ENCODE data around the gene CCDC110. TPM values are rescaled to one million over a fixed set of nuclear protein-coding genes. Genes with fewer than 3 reads are reported as not detected.
A peak's percentile ranks its signal among the peaks of the same experiment; 100 is the strongest.

The CCDC110 gene
- total and polyA plus RNA-seq, 2 of the 13 experiments (the other 11 are each of a cell fraction or from before 2014, with no cell fraction given): not detected

DNA sequence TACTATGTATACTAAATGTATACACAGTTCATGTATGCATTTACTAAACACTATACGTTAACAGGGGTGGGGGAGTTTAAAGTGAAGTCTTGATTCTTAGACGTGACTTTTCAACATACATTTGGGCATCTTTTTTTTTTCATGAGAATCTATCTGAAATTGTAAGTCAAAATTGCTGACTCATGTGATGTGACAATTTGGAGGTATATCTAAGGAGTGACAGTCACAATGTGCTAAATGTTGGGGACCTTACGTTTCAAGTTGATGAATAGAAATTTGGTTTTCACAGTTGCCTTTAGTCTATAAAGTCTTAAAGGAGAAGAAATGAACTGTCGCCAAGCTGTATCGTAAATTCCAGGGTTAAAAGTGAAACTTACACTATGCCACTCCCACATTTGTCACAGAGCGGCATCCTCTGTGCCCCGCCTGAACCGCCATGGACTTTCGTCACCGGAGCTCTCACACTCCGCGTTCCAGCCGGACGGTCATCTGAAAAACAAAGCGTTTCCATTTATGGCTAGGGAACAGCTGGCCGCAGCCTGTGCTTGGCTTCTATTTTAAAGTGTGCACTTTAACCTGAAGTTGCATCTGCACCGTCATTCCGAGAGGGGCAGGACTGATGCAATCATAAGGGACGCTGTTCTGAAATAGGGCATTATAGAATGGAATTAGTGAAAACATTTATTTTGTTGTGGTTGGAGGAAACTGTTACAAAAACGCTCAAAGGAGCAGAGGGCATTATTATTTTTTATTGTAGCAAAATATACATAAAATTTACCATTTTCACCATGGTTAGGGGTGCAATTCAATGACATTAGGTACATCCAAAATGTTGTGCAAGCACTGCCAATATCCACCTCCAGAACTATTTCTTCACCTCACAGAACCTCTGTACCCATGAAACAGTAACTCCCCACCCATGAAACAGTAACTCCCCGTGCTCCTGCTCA, 32.8 kb upstream of the CCDC110 start (continued):
- TF ChIP-seq, protein P1, sequence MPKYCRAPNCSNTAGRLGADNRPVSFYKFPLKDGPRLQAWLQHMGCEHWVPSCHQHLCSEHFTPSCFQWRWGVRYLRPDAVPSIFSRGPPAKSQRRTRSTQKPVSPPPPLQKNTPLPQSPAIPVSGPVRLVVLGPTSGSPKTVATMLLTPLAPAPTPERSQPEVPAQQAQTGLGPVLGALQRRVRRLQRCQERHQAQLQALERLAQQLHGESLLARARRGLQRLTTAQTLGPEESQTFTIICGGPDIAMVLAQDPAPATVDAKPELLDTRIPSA (CRISPR knock-in tag; IDR thresholded peaks at IDR 0.05; ENCODE audit: borderline replicate concordance): no peak
- TF ChIP-seq, protein P2, sequence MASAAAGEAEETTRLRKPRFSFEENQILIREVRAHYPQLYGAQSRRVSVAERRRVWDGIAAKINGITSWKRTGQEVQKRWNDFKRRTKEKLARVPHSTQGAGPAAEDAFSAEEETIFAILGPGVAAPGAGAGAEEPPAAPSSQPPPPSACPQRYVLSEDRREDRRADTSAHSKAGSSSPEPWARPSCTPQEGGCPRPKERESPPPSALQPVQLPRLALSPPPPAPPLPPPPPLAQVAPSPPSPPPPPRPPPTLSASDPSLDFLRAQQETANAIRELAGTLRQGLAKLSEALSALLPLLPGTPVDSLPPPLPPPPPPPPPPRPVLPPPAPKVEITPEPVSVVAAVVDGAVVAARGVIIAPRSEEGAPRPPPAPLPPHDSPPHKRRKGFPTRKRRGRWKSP (CRISPR knock-in tag; IDR thresholded peaks at IDR 0.05): 0 out of 2 replicates have a peak, but pooled peaks have one; percentile 29
- TF ChIP-seq KDM3A (CRISPR knock-in tag; IDR thresholded peaks at IDR 0.05; ENCODE audit: low read depth) (0 out of 2 replicates have a peak, but pooled peaks have one; percentile 47), GTF3A (CRISPR knock-in tag; conservative IDR thresholded peaks at IDR 0.05) (no peak), ZIK1 (CRISPR knock-in tag; IDR thresholded peaks at IDR 0.05; ENCODE audit: borderline replicate concordance, low read depth) (no peak), PHF21A (CRISPR knock-in tag; IDR thresholded peaks at IDR 0.05) (peak; percentile 82), POLR2A (IDR thresholded peaks at IDR 0.05; ENCODE audit: insufficient read depth in 1 of 2, low read depth in 2 of 2, low read length in 2 of 2) (no peak), ZC3H4 (CRISPR knock-in tag; IDR thresholded peaks at IDR 0.05; ENCODE audit: borderline replicate concordance) (no peak), NONO (IDR thresholded peaks at IDR 0.05) (no peak), NONO (CRISPR knock-in tag; conservative IDR thresholded peaks at IDR 0.05) (peak; percentile 50; the same call in 1 of the 2 replicates), ZNF777 (CRISPR knock-in tag; IDR thresholded peaks at IDR 0.05) (0 out of 2 replicates have a peak, but pooled peaks have one; percentile 17), GABPA (IDR thresholded peaks at IDR 0.05; ENCODE audit: low read depth, low read length) (no peak), GABPA (CRISPR knock-in tag; IDR thresholded peaks at IDR 0.05; ENCODE audit: low read depth) (0 out of 2 replicates have a peak, but pooled peaks have one; percentile 34), POLR2G (IDR thresholded peaks at IDR 0.05; ENCODE audit: low read depth, low read length) (peak; percentile 49; the same call in 1 of the 2 replicates), NR2F6 (IDR thresholded peaks at IDR 0.05) (peak; percentile 43; the same call in 1 of the 2 replicates), NR2F6 (CRISPR knock-in tag; IDR thresholded peaks at IDR 0.05) (peak; percentile 48; the same call in 1 of the 2 replicates), FOXA3 (CRISPR knock-in tag; IDR thresholded peaks at IDR 0.05) (peak; percentile 54), PCBP1 (IDR thresholded peaks at IDR 0.05; ENCODE audit: borderline replicate concordance, low read depth, low read length) (no peak), ZMYM3 (CRISPR knock-in tag; IDR thresholded peaks at IDR 0.05) (peak; percentile 53), ZNF644 (CRISPR knock-in tag; IDR thresholded peaks at IDR 0.05; ENCODE audit: low read depth) (peak; percentile 80)
- TF ChIP-seq, protein P3, sequence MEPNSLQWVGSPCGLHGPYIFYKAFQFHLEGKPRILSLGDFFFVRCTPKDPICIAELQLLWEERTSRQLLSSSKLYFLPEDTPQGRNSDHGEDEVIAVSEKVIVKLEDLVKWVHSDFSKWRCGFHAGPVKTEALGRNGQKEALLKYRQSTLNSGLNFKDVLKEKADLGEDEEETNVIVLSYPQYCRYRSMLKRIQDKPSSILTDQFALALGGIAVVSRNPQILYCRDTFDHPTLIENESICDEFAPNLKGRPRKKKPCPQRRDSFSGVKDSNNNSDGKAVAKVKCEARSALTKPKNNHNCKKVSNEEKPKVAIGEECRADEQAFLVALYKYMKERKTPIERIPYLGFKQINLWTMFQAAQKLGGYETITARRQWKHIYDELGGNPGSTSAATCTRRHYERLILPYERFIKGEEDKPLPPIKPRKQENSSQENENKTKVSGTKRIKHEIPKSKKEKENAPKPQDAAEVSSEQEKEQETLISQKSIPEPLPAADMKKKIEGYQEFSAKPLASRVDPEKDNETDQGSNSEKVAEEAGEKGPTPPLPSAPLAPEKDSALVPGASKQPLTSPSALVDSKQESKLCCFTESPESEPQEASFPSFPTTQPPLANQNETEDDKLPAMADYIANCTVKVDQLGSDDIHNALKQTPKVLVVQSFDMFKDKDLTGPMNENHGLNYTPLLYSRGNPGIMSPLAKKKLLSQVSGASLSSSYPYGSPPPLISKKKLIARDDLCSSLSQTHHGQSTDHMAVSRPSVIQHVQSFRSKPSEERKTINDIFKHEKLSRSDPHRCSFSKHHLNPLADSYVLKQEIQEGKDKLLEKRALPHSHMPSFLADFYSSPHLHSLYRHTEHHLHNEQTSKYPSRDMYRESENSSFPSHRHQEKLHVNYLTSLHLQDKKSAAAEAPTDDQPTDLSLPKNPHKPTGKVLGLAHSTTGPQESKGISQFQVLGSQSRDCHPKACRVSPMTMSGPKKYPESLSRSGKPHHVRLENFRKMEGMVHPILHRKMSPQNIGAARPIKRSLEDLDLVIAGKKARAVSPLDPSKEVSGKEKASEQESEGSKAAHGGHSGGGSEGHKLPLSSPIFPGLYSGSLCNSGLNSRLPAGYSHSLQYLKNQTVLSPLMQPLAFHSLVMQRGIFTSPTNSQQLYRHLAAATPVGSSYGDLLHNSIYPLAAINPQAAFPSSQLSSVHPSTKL (CRISPR knock-in tag; IDR thresholded peaks at IDR 0.05): peak; percentile 93
- TF ChIP-seq, protein P4, sequence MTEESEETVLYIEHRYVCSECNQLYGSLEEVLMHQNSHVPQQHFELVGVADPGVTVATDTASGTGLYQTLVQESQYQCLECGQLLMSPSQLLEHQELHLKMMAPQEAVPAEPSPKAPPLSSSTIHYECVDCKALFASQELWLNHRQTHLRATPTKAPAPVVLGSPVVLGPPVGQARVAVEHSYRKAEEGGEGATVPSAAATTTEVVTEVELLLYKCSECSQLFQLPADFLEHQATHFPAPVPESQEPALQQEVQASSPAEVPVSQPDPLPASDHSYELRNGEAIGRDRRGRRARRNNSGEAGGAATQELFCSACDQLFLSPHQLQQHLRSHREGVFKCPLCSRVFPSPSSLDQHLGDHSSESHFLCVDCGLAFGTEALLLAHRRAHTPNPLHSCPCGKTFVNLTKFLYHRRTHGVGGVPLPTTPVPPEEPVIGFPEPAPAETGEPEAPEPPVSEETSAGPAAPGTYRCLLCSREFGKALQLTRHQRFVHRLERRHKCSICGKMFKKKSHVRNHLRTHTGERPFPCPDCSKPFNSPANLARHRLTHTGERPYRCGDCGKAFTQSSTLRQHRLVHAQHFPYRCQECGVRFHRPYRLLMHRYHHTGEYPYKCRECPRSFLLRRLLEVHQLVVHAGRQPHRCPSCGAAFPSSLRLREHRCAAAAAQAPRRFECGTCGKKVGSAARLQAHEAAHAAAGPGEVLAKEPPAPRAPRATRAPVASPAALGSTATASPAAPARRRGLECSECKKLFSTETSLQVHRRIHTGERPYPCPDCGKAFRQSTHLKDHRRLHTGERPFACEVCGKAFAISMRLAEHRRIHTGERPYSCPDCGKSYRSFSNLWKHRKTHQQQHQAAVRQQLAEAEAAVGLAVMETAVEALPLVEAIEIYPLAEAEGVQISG (CRISPR knock-in tag; IDR thresholded peaks at IDR 0.05): peak; percentile 65
